ENCODE measurements around the gene RBMS3.
"Not testable (repeated sequence)": the region's sequence is repeated elsewhere in the genome, so short reads cannot be mapped to it uniquely, and the experiment has no call there.

RBMS3 gene

GRCh38 chr3:29280404-29281093 is at the start of gene RBMS3:
Gene RBMS3, plus strand, starts transcription at chr3:29281071.
- FAIRE-seq (no peak), DNase-seq (ENCODE audit: insufficient read length, low spot score) (no peak)

GRCh38 chr3:29233126-29233525 is 47.7 kb upstream of the RBMS3 start:
- not testable (repeated sequence) for FAIRE-seq; DNase-seq (ENCODE audit: insufficient read length, low spot score)

More at GRCh38 chr3:29280404-29281093, at the start of gene RBMS3:
- TF ChIP-seq CTCF (IDR thresholded peaks at IDR 0.05; ENCODE audit: insufficient read depth, missing control alignments), result peak; percentile 25

GRCh38 chr3:29236146-29236840 is 44.6 kb upstream of the RBMS3 start:
- no peak for DNase-seq (ENCODE audit: insufficient read length, low spot score)
- TF ChIP-seq CTCF (IDR thresholded peaks at IDR 0.05; ENCODE audit: insufficient read depth, missing control alignments), result no peak
- FAIRE-seq, result no peak

GRCh38 chr3:29239376-29239775 is 41.5 kb upstream of the RBMS3 start:
- FAIRE-seq (no peak), DNase-seq (ENCODE audit: insufficient read length, low spot score) (no peak)
- no peak for TF ChIP-seq CTCF (IDR thresholded peaks at IDR 0.05; ENCODE audit: insufficient read depth, missing control alignments)

GRCh38 chr3:29240248-29240647 is 40.6 kb upstream of the RBMS3 start:
- TF ChIP-seq CTCF (IDR thresholded peaks at IDR 0.05; ENCODE audit: insufficient read depth, missing control alignments), result no peak
- FAIRE-seq, result no peak
- DNase-seq (ENCODE audit: insufficient read length, low spot score), result no peak

- no peak for FAIRE-seq
- no peak for TF ChIP-seq CTCF (IDR thresholded peaks at IDR 0.05; ENCODE audit: insufficient read depth, missing control alignments)
- no peak for DNase-seq (ENCODE audit: insufficient read length, low spot score)
These were observed 40.0 kb upstream of the RBMS3 start for GRCh38 chr3:29240887-29241286.

- no peak for DNase-seq (ENCODE audit: insufficient read length, low spot score)
- no peak for TF ChIP-seq CTCF (IDR thresholded peaks at IDR 0.05; ENCODE audit: insufficient read depth, missing control alignments)
- no peak for FAIRE-seq
These were observed 39.0 kb upstream of the RBMS3 start for GRCh38 chr3:29241855-29242254.
